Gastroesophageal sphincter (tissue), 4 donors: ENCODE data around the gene CABP7. TPM values are rescaled to one million over a fixed set of nuclear protein-coding genes. Genes with fewer than 3 reads are reported as not detected.

Experiments
- ATAC-seq: fragments of 150-250 bp; one replicate; pipeline ENCODE4 v1.9.1; 2016; ENCODE audit warnings: mild to moderate bottlenecking, moderate library complexity
- H3K27ac ChIP-seq, 4 donors: fragments of 200-600 bp; sonication (generic) in 3 of 4; 1 replicate in 3 of 4; 2 replicates in 1 of 4; pipeline ENCODE4 v1.5.1; 2016 to 2019
- H3K27me3 ChIP-seq: fragments of 200-600 bp; sonication (generic); one replicate; pipeline ENCODE4 v1.5.1; 2019
- H3K36me3 ChIP-seq, 2 donors: fragments of 200-600 bp; sonication (generic); one replicate each; pipeline ENCODE4 v1.5.1; 2019; ENCODE audit warnings: control low read depth in 1 of 2
- H3K4me1 ChIP-seq, 3 donors: fragments of 200-600 bp; sonication (generic); 1 replicate in 2 of 3; 2 replicates in 1 of 3; pipeline ENCODE4 v1.5.1; 2016 to 2019; ENCODE audit warnings: control low read depth in 2 of 3
- H3K4me3 ChIP-seq, 2 donors: fragments of 200-600 bp; sonication (generic); one replicate each; pipeline ENCODE4 v1.5.1; 2019; ENCODE audit warnings: mild to moderate bottlenecking in 1 of 2, moderate library complexity in 1 of 2
- H3K9me3 ChIP-seq, 3 donors: fragments of 200-600 bp; sonication (generic); one replicate each; pipeline ENCODE4 v1.5.1; 2017 to 2019; ENCODE audit warnings: control low read depth in 2 of 3
- EP300 ChIP-seq: sonication (generic); formaldehyde crosslinking; IDR thresholded peaks from one replicate; pipeline ENCODE4 v1.6.1; 2017; ENCODE audit warnings: antibody characterized with exemption, mild to moderate bottlenecking
- POLR2A ChIP-seq, 2 donors: fragments of 450-650 bp; IDR thresholded peaks; one replicate each; pipeline ENCODE4 v1.6.1; 2017; ENCODE audit warnings: antibody characterized with exemption in 2 of 2, mild to moderate bottlenecking in 2 of 2, moderate library complexity in 1 of 2
- POLR2AphosphoS5 ChIP-seq: sonication (generic); formaldehyde crosslinking; IDR thresholded peaks from one replicate; pipeline ENCODE4 v1.6.1; 2017; ENCODE audit warnings: antibody characterized with exemption
- WGBS, 2 donors: methylation state at CpG; one replicate each; pipeline ENCODE4 v1.1.5; 2018; ENCODE audit warnings: low coverage in 1 of 2; 5-methylcytosine and 5-hydroxymethylcytosine counted together
- small RNA-seq, 4 donors: library from RNA; depleted of rRNA; stranded (forward); fragments of <200 nt; gene quantifications; one replicate each; pipeline ENCODE3, GENCODE V24; 2016
- total RNA-seq, 4 donors: library from RNA; depleted of rRNA; stranded (reverse); fragments of >200 nt; gene quantifications; one replicate each; pipeline ENCODE4 v1.1.0, GENCODE V29; 2016
- TF ChIP-seq, protein P1 (sequence below), 4 experiments: fragments of 200-600 bp in 2 of 4; fragments of 450-650 bp in 2 of 4; sonication (generic) in 1 of 4; IDR thresholded peaks; one replicate each; pipeline ENCODE4 v1.5.1; 2017 to 2019; ENCODE audit warnings: antibody characterized with exemption in 4 of 4, mild to moderate bottlenecking in 2 of 4, moderate library complexity in 2 of 4

The CABP7 gene
- total RNA-seq, 4 donors from 2014 or later = 0.27 to 0.62 (median 0.32) TPM; not detected in 1

DNA sequence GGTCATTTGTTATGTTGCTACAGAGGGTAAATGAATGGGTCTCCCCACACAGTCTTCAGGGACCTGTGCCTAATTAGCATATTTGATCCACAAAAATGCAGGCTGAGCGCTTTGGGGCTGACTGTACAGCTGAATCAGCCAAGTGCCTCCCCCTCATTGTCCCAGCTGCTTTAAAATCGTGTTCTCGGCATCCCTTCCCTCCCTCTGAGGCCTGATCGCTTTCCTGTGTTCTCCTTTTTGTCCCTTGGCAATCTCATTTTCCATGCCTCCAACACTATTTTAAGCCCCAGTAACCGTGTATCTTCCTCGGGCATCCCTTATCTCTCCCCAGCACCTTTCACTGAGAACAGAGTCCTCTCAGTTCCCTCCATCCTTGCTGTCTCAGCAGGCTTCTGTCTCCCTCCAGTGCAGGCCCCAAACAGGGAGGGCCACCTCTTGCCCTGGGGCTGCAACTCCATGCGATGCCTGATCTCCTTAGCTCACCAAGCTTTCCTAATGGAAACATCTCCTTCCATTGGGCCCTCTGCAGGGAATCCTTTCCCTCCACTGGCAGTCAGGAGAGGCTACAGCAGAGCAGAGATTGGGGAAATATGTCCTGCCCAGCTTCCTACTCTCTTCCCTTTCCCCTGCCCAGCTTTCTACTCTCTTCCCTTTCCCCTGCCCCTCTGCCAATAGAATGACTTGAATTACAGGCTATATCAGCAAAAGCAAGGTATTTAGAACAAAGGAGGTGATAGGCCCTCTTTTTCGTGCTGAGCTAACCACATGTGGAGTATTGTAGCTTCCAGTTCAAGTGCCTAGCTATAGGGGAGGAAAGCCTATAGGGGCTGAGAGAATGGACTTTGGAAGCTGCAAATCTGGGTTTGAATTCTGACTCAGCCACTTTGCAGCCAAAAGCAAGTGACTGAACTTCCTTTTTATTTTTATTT, 61.2 kb downstream of the CABP7 start:
- no peaks in the 10 kb centered on the region for H3K27me3 ChIP-seq
- WGBS, 2 donors = 31 to 51% methylated on average over 8 of the region's 8 CpGs
- peak overlapping the region in 3 of 4 donors; percentile 24 to 70 (median 32) for H3K27ac ChIP-seq
- ATAC-seq = no peak
- no peak overlapping the region for H3K4me3 ChIP-seq
- H3K4me1 ChIP-seq = peaks cover 0 to 42% (median 21%) of the 10 kb centered on the region in 3 donors
- TF ChIP-seq, protein P1, sequence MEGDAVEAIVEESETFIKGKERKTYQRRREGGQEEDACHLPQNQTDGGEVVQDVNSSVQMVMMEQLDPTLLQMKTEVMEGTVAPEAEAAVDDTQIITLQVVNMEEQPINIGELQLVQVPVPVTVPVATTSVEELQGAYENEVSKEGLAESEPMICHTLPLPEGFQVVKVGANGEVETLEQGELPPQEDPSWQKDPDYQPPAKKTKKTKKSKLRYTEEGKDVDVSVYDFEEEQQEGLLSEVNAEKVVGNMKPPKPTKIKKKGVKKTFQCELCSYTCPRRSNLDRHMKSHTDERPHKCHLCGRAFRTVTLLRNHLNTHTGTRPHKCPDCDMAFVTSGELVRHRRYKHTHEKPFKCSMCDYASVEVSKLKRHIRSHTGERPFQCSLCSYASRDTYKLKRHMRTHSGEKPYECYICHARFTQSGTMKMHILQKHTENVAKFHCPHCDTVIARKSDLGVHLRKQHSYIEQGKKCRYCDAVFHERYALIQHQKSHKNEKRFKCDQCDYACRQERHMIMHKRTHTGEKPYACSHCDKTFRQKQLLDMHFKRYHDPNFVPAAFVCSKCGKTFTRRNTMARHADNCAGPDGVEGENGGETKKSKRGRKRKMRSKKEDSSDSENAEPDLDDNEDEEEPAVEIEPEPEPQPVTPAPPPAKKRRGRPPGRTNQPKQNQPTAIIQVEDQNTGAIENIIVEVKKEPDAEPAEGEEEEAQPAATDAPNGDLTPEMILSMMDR (IDR thresholded peaks at IDR 0.05) = no peak
- TF ChIP-seq POLR2A (IDR thresholded peaks at IDR 0.05) (no peak), POLR2AphosphoS5 (no peak), EP300 (no peak)
- no peaks in the 10 kb centered on the region for H3K36me3 ChIP-seq
- H3K9me3 ChIP-seq = no peaks in the 10 kb centered on the region

Small RNA genes lying within 50 kb of the gene (small RNA-seq; reads per million reads assigned to genes)
- gene AC004882.2 (0 reads per million in 4 donors), gene RF00019 (0 reads per million in 4 donors)

Other genes starting within 250 kb of the CABP7 start
- 1 to 10 TPM in 2 of 4 donors, under 1 TPM in 2; 0.62 to 1.3 (median 1.1) TPM for gene NEFH, start 239.8 kb upstream of the CABP7 start, total RNA-seq
- gene THOC5, start 166.2 kb upstream of the CABP7 start, total RNA-seq = 10 to 100 TPM; 46.0 to 91.4 (median 58.2) TPM
- gene NIPSNAP1, start 138.9 kb upstream of the CABP7 start, total RNA-seq = 10 to 100 TPM in 2 of 4 donors, 1 to 10 TPM in 2; 8.3 to 11.7 (median 10.6) TPM
- gene NF2, start 116.4 kb upstream of the CABP7 start, total RNA-seq = 10 to 100 TPM; 39.8 to 61.0 (median 45.1) TPM
- gene ZMAT5, start 47.0 kb downstream of the CABP7 start, total RNA-seq = 10 to 100 TPM; 10.6 to 26.5 (median 17.1) TPM
- 10 to 100 TPM; 54.3 to 78.6 (median 64.9) TPM for gene UQCR10, start 47.4 kb downstream of the CABP7 start, total RNA-seq
- 10 to 100 TPM; 19.6 to 35.8 (median 28.5) TPM for gene ASCC2, start 118.3 kb downstream of the CABP7 start, total RNA-seq
- gene MTMR3, start 163.2 kb downstream of the CABP7 start, total RNA-seq = 10 to 100 TPM; 34.9 to 45.9 (median 41.9) TPM